Liver (tissue), 2 donors: ENCODE data around the gene UBE2K.

Experiments used
- CTCF ChIP-seq: fragments of 150-350 bp; IDR thresholded peaks from 2 replicates; pipeline ENCODE4 v1.5.1; 2017; ENCODE audit warnings: improper control_type of control experiment, low read depth, low read length; ENCODE audit not compliant: missing input control
- FOXA2 ChIP-seq: IDR thresholded peaks from 2 replicates; pipeline ENCODE4 v1.6.1; 2016; ENCODE audit warnings: antibody characterized with exemption
- donor health status: healthy.

- TF ChIP-seq CTCF (no peak), FOXA2 (no peak)
Observed at GRCh38 chr4:39712819-39713607, 15.1 kb downstream of the UBE2K start.
